Measurements from ENCODE around the gene PTHLH. TPM values are rescaled to one million over a fixed set of nuclear protein-coding genes. Genes with fewer than 3 reads are reported as not detected.

Gene PTHLH
- total RNA-seq, result not detected

DNA sequence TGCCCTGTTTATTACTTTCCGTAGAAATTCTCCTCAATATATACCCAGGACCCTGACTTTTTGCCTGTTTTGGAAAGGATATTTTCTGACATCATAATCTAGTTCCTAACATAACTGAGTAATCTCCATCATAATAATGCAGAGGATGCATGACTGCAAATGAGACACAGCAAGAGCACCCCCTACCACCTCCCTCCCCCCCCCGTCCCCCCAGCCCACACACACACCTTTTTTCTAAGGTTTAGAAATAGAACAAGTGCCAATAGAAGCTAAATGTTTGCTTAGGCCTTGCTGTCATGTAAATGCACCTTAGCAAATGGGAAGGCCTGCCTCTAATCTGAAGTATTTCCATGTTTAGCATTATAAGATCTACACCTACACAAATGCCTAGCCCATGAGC, at the start of gene PTHLH:
Gene PTHLH (minus strand): TSS at position 13 of the 400 bp plus-strand sequence. CDS start 3,239 bp downstream, outside the sequence.
- peaks cover 22% of the 10 kb centered on the region for H3K4me1 Mint-ChIP-seq
- POLR2A ChIA-PET, result no interaction called here
- H3K4me3 Mint-ChIP-seq, result no peak within 1 kb of the TSS
- H3K27me3 Mint-ChIP-seq, result peaks cover 88% of the 10 kb centered on the region
- H3K27ac Mint-ChIP-seq, result no peak within 1 kb of the TSS
- no peak for DNase-seq
- no peaks in the 10 kb centered on the region for H3K36me3 Mint-ChIP-seq (ENCODE audit: low read depth)
- CTCF ChIA-PET, result no interaction called here
- no peaks in the 10 kb centered on the region for H3K9me3 Mint-ChIP-seq

DNA sequence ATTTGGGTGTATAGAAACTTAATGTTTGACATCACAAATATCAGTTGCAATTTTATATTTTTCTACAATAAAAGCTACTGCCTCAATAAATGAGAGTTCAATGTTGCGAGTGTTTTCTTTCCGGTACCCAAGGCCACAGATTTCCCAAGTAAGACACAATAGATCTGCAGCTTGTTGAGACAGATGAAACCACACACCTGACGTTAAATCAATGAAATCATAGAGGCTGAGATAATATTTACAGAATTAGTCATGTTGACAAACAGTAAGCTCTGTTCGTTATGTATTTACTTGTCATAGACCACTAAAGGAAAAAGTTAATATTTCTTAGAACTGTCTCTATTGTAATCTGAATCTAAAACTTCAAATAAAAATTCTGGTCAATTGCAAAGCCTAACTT, 49.2 kb upstream of the PTHLH start:
- no peak for DNase-seq
- Mint-ChIP-seq H3K27ac (no peak overlapping the region), H3K9me3 (peaks cover 3% of the 10 kb centered on the region), H3K4me1 (no peaks in the 10 kb centered on the region), H3K27me3 (peaks cover 10% of the 10 kb centered on the region), H3K4me3 (no peak overlapping the region), H3K36me3 (ENCODE audit: low read depth) (no peaks in the 10 kb centered on the region)
- ChIA-PET POLR2A (no interaction called here), CTCF (no interaction called here)

DNA sequence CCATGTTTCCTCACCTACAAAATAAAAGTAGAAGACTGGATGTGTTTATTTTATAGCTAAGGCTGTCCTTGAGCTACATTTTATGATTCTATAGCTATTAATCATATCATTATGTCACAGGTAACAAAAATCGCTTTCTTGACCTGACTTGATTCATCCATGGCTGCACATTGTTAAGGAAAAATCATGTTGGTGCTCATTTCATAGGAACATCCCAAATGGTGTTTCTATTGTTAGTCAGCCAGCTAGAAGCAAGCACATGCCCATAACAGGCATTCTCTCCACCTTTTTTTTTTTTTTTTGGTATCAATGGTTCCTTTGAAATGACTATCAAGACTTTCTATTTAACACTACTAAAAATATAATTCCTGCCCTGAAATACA, 45.3 kb upstream of the PTHLH start:
- CTCF ChIA-PET, result no interaction called here
- H3K4me1 Mint-ChIP-seq, result no peaks in the 10 kb centered on the region
- H3K36me3 Mint-ChIP-seq (ENCODE audit: low read depth), result no peaks in the 10 kb centered on the region
- H3K4me3 Mint-ChIP-seq, result no peak overlapping the region
- H3K9me3 Mint-ChIP-seq, result peaks cover 1% of the 10 kb centered on the region
- no peak overlapping the region for H3K27ac Mint-ChIP-seq
- POLR2A ChIA-PET, result no interaction called here
- no peak for DNase-seq
- peaks cover 10% of the 10 kb centered on the region for H3K27me3 Mint-ChIP-seq

DNA sequence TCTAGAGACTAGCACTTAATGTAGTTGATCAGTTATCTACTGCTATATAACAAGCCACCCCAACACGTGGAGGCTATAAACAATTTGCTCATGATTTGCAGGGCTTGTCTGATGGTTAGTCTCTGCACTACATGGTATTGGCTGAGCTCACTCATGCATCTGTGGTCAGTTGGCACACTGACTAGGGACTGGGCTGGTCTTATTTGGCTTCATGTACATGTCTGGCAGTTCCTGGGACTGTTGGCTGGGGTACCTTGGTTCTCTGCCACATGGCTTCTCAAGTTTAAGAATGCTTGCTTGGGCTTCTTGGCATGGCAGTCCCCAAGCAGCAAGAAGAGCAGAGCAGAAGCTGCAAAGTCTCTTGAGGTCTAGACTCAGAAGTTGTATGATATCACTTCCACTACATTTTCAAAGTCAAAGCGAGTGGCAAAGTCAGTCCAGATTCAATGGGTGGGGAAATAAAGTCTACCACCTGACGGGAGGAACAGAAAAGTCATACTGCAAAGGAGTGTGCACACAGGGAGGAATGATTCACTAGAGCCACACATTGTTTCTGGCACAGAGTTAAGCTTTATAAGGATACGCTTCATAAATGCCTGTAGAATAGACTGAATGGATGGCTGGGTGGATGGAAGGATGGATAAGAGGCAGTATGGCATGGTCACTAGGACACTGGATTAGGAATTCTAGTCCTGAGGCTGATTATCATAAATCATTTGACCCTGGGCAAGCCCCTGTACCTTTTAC, 44.8 kb upstream of the PTHLH start:
- Mint-ChIP-seq H3K4me3 (no peak overlapping the region), H3K4me1 (no peaks in the 10 kb centered on the region), H3K27ac (no peak overlapping the region), H3K9me3 (no peaks in the 10 kb centered on the region), H3K36me3 (ENCODE audit: low read depth) (no peaks in the 10 kb centered on the region), H3K27me3 (peaks cover 8% of the 10 kb centered on the region)
- DNase-seq, result no peak
- POLR2A ChIA-PET, result no interaction called here
- CTCF ChIA-PET, result no interaction called here

DNA sequence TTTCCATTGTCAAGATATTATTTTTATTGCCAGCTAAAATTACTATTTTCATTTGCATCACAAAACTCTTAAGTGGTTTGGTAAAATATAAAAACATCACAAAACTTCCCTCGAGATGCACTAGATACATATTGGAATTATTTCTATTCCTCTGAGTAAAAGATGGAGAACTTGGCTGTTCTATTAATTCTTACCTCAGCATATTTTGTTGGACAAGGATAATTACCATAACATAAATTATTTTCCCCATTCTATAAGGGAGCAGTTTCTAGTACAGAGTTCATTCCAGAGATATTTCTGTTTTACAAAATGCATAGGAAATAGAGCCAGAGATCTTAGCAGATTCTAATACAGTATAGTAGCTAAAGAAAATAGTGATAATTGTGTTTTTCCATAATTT, 42.6 kb upstream of the PTHLH start:
- CTCF ChIA-PET, result no interaction called here
- POLR2A ChIA-PET, result no interaction called here
- Mint-ChIP-seq H3K9me3 (no peaks in the 10 kb centered on the region), H3K4me3 (no peak overlapping the region), H3K4me1 (no peaks in the 10 kb centered on the region), H3K36me3 (ENCODE audit: low read depth) (no peaks in the 10 kb centered on the region), H3K27ac (no peak overlapping the region), H3K27me3 (peaks cover 8% of the 10 kb centered on the region)
- no peak for DNase-seq

DNA sequence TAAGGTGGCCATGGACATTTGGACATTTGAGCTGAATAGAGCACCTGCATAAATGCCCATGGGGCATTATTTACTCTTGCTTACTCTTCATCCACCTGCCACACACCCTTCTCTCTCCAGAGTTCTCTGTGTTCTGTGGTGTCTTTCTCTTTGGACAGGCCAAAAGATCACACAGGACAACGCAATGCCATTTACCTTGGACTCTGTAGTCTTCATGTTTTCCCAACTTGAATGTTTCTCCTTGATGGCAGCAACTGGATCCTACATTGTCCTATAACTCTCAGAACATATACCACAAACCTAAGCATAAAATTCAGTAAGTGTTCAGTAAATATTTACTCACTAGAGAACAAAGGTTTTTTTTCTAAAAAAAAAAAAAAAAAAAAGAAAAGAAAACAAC, 41.7 kb upstream of the PTHLH start:
- H3K4me1 Mint-ChIP-seq, result no peaks in the 10 kb centered on the region
- ChIA-PET CTCF (no interaction called here), POLR2A (no interaction called here)
- no peaks in the 10 kb centered on the region for H3K36me3 Mint-ChIP-seq (ENCODE audit: low read depth)
- no peak overlapping the region for H3K4me3 Mint-ChIP-seq
- no peak overlapping the region for H3K27ac Mint-ChIP-seq
- no peak for DNase-seq
- peaks cover 8% of the 10 kb centered on the region for H3K27me3 Mint-ChIP-seq
- H3K9me3 Mint-ChIP-seq, result no peaks in the 10 kb centered on the region

DNA sequence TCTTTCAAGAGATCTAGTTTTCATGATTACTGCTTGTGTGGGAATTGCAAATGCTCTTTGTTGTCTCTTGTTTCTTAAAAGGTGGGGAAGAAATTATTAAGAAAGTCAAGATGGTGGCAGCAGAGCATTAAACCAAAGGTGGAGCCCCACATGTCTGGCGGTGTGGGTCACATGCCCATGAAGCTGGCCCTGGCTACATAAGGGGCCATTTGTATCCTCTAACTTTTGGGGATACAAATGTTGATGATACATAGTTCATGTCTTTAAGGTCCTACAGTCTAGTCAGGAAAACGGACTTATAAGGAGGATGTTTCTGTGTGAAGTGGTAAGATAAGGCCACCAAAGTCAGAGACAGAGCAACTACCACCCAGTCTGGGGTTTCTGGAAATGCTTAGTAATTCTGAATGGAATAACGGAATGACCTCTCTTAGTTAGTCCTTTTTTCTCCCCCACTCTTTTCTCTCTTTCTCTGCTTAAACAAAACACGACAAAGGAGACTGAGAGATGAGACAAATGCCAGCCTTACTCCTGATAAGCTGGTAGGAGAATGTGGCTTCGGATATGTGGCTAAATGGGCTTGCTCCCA, 39.9 kb upstream of the PTHLH start:
- POLR2A ChIA-PET, result no interaction called here
- peaks cover 4% of the 10 kb centered on the region for H3K9me3 Mint-ChIP-seq
- no peaks in the 10 kb centered on the region for H3K4me1 Mint-ChIP-seq
- no peaks in the 10 kb centered on the region for H3K36me3 Mint-ChIP-seq (ENCODE audit: low read depth)
- DNase-seq, result no peak
- CTCF ChIA-PET, result no interaction called here
- peaks cover 3% of the 10 kb centered on the region for H3K27me3 Mint-ChIP-seq
- no peak overlapping the region for H3K4me3 Mint-ChIP-seq
- H3K27ac Mint-ChIP-seq, result no peak overlapping the region

DNA sequence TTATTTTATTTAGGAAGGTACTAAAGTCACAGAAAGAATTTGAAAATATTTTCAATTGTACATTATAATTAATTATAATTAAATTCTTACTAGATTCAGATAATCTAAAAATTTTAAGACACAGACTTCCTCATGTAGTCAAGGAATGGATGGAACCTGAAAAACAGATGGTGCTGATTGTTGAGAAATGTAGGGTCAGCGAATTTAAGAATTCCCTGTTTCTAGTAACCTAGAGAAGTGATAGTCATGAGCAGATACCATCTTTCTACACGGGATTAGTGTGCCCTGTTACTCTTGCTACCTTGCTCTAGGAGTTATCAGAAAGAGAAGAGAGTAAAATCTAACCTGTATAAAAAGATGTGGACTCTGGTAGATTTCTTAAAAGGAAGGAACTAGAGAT, 37.5 kb upstream of the PTHLH start:
- H3K9me3 Mint-ChIP-seq, result peaks cover 4% of the 10 kb centered on the region
- H3K27me3 Mint-ChIP-seq, result peaks cover 1% of the 10 kb centered on the region
- ChIA-PET CTCF (no interaction called here), POLR2A (no interaction called here)
- no peak overlapping the region for H3K27ac Mint-ChIP-seq
- no peaks in the 10 kb centered on the region for H3K36me3 Mint-ChIP-seq (ENCODE audit: low read depth)
- no peak overlapping the region for H3K4me3 Mint-ChIP-seq
- H3K4me1 Mint-ChIP-seq, result no peaks in the 10 kb centered on the region
- DNase-seq, result no peak

DNA sequence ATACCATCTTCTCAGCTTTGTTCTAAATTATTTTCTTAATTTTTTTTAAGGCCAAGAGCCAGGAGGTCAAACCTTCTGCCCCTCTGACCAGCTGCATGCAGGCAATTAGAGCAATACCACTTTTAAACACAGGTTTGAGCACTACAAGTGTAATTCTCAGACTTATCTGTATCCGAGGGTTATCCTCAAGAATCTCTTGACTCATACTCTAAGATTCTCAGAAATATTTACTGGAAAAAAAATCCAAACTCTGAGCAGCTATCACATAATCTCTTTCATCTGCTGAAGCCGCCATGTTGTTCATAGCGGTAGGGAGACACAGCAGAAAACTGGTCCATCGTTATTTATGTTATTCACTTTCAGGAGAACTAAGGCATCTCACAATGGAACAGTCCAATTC, 27.4 kb upstream of the PTHLH start:
- Mint-ChIP-seq H3K27me3 (peaks cover 5% of the 10 kb centered on the region), H3K27ac (no peak overlapping the region), H3K4me3 (no peak overlapping the region), H3K9me3 (no peaks in the 10 kb centered on the region), H3K4me1 (no peaks in the 10 kb centered on the region), H3K36me3 (ENCODE audit: low read depth) (no peaks in the 10 kb centered on the region)
- DNase-seq, result no peak
- ChIA-PET POLR2A (no interaction called here), CTCF (interaction anchor here (0.7 kb wide), 1 partner anchor 209 kb away, joined by 3 read pairs; no protein-coding TSS in a partner anchor)

DNA sequence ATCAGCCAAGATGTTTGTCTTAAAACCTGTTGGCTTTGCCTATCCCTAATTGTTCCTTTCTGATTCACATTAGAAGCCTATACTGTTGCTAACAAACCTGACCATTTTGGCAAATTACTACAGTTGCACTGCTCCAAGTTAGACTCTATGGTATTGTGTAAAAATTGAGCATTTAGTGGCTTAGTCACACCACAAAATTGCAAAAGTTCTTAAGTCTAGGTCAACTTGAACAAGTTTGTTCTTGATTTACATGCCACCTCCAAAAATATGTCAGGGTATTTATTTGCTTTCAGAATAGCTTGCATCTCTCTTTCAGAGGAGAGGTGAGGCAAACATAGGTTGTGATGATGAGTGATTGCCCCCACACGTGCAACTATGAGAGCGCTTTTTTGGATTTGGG, 27.0 kb upstream of the PTHLH start:
- no peaks in the 10 kb centered on the region for H3K9me3 Mint-ChIP-seq
- H3K36me3 Mint-ChIP-seq (ENCODE audit: low read depth), result no peaks in the 10 kb centered on the region
- H3K4me1 Mint-ChIP-seq, result no peaks in the 10 kb centered on the region
- peaks cover 5% of the 10 kb centered on the region for H3K27me3 Mint-ChIP-seq
- no peak overlapping the region for H3K27ac Mint-ChIP-seq
- ChIA-PET CTCF (no interaction called here), POLR2A (no interaction called here)
- no peak for DNase-seq
- no peak overlapping the region for H3K4me3 Mint-ChIP-seq

DNA sequence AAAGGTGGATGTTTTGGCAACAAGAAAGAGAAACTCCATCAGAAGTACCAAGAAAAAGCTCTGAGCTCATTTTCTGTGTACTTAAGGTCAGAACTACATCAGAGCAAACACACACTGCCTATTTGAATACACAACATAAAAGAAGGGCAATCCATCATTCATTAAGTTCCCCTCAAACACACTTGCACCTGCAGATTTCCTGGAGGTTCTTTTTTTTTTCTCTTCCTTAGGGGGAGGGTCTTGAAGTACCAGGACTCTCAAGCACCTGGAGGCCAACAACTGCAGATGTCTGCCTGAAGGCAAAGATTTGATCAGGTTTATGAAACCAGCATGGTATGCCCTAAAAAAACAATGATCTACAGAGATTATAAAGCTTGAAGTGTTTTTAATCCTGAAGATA, 26.1 kb upstream of the PTHLH start:
- H3K27ac Mint-ChIP-seq, result no peak overlapping the region
- POLR2A ChIA-PET, result no interaction called here
- DNase-seq, result no peak

DNA sequence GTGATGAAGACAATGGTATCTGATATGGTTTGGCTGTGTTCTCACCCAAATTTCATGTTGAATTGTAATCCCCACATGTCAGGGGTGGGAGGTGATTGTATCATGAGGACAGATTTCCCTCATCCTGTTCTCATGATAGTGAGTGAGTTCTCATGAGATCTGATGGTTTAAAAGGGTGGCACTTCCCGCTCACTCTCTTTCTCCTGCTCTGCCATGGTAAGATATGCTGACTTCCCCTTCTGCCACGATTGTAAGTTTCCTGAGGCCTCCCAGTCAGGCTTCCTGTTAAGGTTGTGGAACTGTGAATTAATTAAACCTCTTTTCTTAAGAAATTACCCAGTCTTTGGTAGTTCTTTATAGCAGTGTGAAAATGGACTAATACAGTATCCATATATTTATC, 25.6 kb upstream of the PTHLH start:
- ChIA-PET POLR2A (no interaction called here), CTCF (no interaction called here)
- DNase-seq, result no peak
- no peak overlapping the region for H3K27ac Mint-ChIP-seq
- H3K9me3 Mint-ChIP-seq, result no peaks in the 10 kb centered on the region
- H3K4me1 Mint-ChIP-seq, result no peaks in the 10 kb centered on the region
- no peaks in the 10 kb centered on the region for H3K36me3 Mint-ChIP-seq (ENCODE audit: low read depth)
- H3K4me3 Mint-ChIP-seq, result no peak overlapping the region
- H3K27me3 Mint-ChIP-seq, result peaks cover 5% of the 10 kb centered on the region

More for the DNA sequence above, 26.1 kb upstream of the PTHLH start:
- no peaks in the 10 kb centered on the region for H3K9me3 Mint-ChIP-seq
- H3K27me3 Mint-ChIP-seq, result peaks cover 5% of the 10 kb centered on the region
- no peaks in the 10 kb centered on the region for H3K4me1 Mint-ChIP-seq
- H3K36me3 Mint-ChIP-seq (ENCODE audit: low read depth), result no peaks in the 10 kb centered on the region
- CTCF ChIA-PET, result no interaction called here
- H3K4me3 Mint-ChIP-seq, result no peak overlapping the region

DNA sequence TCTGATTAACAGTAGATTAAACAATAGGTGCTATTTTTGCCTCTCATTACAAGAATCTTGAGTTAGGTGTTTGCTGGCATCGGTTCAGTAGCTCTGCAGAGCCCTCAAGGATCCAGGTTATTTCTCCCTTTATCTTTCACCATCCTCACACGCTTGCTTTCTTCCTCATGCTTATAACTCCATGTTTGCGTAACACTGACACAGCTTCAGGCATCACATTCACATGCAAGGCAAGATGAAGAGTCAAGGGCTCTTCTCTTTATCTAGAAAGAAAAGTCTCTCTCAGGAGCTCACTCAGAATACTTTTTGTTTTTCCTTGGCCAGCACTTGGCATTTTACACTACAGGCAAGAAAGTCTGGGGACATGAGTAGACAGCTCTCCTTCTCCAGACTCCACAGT, 24.2 kb upstream of the PTHLH start:
- ChIA-PET CTCF (no interaction called here), POLR2A (no interaction called here)
- no peaks in the 10 kb centered on the region for H3K4me1 Mint-ChIP-seq
- no peak overlapping the region for H3K27ac Mint-ChIP-seq
- H3K9me3 Mint-ChIP-seq, result no peaks in the 10 kb centered on the region
- H3K36me3 Mint-ChIP-seq (ENCODE audit: low read depth), result no peaks in the 10 kb centered on the region
- peaks cover 4% of the 10 kb centered on the region for H3K27me3 Mint-ChIP-seq
- no peak for DNase-seq
- no peak overlapping the region for H3K4me3 Mint-ChIP-seq

DNA sequence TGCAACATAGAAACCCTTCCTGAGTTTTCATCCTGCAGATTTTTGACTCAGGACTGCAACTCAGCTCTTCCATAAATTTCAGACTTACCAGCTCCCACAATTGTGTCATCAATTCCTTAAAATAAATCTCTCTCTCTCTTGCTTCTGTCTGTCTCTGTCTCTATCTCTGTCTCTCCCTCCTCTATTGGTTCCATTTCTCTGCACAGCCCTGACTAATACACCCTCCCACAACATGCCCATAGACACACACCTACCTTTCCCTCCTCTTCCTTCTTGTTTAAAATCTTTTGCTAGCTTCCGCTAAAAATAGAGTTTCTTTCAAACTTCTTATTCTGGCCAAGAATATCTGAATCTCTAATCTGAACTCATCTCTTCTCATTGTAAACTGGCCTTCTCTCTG, 22.9 kb upstream of the PTHLH start:
- DNase-seq, result no peak
- no peaks in the 10 kb centered on the region for H3K9me3 Mint-ChIP-seq
- no peaks in the 10 kb centered on the region for H3K4me1 Mint-ChIP-seq
- no peak overlapping the region for H3K4me3 Mint-ChIP-seq
- H3K36me3 Mint-ChIP-seq (ENCODE audit: low read depth), result no peaks in the 10 kb centered on the region
- POLR2A ChIA-PET, result no interaction called here
- CTCF ChIA-PET, result no interaction called here
- H3K27me3 Mint-ChIP-seq, result peaks cover 4% of the 10 kb centered on the region
- H3K27ac Mint-ChIP-seq, result no peak overlapping the region
